ENCODE data around the gene FTCD. TPM values are rescaled to one million over a fixed set of nuclear protein-coding genes. Genes with fewer than 3 reads are reported as not detected.

The FTCD gene
- total RNA-seq, 6 donors from 2014 or later = 0.69 to 0.98 TPM; not detected in 4

DNA sequence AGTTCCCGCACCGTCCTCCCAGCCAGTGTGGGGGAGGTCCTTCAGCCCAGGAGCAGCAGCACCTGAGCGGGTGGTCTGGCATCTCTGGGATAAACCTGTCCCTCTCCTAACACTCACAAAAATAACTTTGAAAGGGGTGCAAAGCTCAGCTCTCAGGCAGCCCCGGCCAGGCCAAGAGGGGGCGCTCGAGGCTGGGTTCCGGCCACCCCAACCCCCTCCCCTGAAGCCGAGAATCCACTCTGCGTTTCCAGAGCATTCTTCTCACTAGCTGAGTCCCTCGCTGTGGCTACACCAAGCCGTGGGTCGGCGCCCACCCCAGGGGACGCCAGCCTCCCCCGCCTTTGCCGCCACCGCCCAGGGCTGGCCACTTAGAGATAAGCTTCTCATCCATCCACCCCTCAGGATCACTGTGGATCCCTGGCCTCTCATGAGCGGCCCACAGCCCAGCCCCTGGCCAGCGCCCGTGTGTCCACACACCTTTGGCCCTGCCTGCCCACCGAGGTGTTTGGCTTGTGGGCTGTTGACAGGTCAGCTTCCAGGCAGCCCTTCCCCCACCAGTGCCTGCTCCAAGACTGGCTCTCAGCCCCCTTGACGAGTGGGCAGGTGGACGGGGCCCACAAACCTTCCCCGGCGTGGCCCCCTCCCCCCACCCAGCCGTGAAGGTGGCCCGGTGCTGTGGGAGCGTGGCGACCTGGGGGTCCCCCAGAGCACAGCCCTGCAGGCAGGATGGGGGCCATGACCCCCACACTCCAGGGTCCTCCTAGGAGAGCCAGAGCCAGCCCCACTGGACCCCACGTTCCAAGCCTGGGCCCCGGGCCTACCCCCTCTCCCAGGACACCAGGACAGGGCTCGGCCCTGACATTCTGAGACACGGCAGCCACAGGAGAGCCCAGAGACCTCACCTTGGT, 1.9 kb downstream of the FTCD start:
- 28 to 80% methylated on average over 8 to 15 of the region's 33 CpGs for WGBS, 2 donors
- no peaks in the 10 kb centered on the region for H3K27me3 ChIP-seq
- TF ChIP-seq, protein P1, sequence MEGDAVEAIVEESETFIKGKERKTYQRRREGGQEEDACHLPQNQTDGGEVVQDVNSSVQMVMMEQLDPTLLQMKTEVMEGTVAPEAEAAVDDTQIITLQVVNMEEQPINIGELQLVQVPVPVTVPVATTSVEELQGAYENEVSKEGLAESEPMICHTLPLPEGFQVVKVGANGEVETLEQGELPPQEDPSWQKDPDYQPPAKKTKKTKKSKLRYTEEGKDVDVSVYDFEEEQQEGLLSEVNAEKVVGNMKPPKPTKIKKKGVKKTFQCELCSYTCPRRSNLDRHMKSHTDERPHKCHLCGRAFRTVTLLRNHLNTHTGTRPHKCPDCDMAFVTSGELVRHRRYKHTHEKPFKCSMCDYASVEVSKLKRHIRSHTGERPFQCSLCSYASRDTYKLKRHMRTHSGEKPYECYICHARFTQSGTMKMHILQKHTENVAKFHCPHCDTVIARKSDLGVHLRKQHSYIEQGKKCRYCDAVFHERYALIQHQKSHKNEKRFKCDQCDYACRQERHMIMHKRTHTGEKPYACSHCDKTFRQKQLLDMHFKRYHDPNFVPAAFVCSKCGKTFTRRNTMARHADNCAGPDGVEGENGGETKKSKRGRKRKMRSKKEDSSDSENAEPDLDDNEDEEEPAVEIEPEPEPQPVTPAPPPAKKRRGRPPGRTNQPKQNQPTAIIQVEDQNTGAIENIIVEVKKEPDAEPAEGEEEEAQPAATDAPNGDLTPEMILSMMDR (IDR thresholded peaks at IDR 0.05) = peak; percentile 57 to 76 (median 66)
- no peak for TF ChIP-seq POLR2AphosphoS5 (IDR thresholded peaks at IDR 0.05)
- peak; percentile 38 to 74 for ATAC-seq (ENCODE audit: low FRiP score in 2 of 2)
- H3K4me3 ChIP-seq = peak overlapping the region in 1 of 4 donors; percentile 39
- peaks cover 0 to 13% (median 10%) of the 10 kb centered on the region in 4 donors for H3K4me1 ChIP-seq
- H3K36me3 ChIP-seq = no peaks in the 10 kb centered on the region
- no peaks in the 10 kb centered on the region for H3K9me3 ChIP-seq
- H3K27ac ChIP-seq = peak overlapping the region in 1 of 4 donors; percentile 27
- DNase-seq = peak; percentile 60 to 92

DNA sequence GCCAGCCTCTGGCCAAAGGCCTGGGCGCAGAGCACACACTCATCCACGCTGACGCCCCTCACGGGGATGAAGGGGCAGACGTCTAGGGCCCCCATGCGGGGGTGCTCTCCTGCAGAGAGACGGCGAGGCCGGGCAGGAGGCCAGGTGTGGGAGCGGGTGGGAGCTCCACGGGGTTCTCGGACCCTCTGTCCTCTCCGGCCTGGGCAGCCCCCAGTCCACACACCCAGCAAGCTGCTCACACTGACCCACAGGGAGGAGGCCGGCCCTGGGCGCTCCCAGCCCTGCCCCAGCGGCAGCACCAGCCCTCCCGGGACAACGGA, 2.5 kb downstream of the FTCD start:
- peak in 1 of 2 donors; percentile 5 for ATAC-seq (ENCODE audit: low FRiP score in 2 of 2)
- no peak for TF ChIP-seq EP300 (IDR thresholded peaks at IDR 0.05)
- TF ChIP-seq, protein P1 (IDR thresholded peaks at IDR 0.05) = no peak
- TF ChIP-seq POLR2AphosphoS5 (IDR thresholded peaks at IDR 0.05) = no peak
- TF ChIP-seq POLR2A (IDR thresholded peaks at IDR 0.05) = no peak
- H3K4me1 ChIP-seq = peaks cover 0 to 13% (median 10%) of the 10 kb centered on the region in 4 donors
- no peak overlapping the region for H3K27ac ChIP-seq
- 19 to 50% methylated on average over 2 to 5 of the region's 18 CpGs for WGBS, 2 donors
- peak; percentile 16 to 83 for DNase-seq
- H3K9me3 ChIP-seq = no peaks in the 10 kb centered on the region
- no peaks in the 10 kb centered on the region for H3K27me3 ChIP-seq
- H3K4me3 ChIP-seq = peak overlapping the region in 1 of 4 donors; percentile 39
- H3K36me3 ChIP-seq = no peaks in the 10 kb centered on the region

DNA sequence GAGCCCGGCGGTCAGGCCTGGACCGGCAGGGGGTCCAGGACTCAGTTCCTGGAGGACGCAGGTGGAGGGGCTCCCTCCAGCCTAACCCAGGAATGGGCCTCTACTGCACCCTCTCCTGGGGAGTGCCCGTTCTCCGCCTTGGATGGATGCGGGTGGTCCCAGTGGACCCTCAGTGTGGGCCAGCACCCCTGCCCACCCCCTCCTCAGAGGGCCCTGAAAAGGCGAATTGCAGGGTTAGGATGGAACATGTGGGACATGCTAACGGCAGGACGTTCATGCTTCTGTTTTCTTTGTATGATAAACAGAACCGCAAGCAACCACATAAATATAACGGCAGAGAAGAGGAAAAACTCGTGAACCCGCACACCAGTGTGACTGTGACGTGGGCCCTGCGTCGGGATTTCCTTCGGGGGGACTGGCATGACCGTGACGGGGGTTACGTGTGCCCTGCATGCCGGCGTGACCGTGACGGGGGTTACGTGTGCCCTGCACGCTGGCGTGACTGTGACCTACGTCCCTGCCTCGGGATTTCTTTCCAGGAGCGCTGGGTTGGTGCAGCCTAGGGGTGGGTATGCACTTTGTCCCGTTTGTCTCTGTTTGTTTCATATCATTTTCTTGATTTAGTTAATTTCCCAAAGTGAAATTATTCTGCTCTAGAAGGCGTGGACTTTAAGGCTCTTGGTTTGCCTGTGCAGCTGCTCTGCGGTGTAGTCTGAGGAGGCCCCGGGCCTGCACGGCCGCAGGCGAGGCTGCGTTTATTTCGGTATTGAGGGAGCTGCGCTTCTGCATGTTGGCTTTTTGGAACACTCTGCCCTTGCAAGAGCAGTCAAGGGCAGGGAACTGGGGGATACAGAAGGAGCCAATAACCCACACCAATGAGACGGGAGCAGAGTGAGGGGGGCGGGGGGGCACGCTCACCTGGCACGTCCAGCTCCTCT, 3.1 kb downstream of the FTCD start:
- TF ChIP-seq POLR2A (IDR thresholded peaks at IDR 0.05) (no peak), EP300 (IDR thresholded peaks at IDR 0.05) (no peak), POLR2AphosphoS5 (IDR thresholded peaks at IDR 0.05) (no peak)
- TF ChIP-seq, protein P1 (IDR thresholded peaks at IDR 0.05) = no peak
- Histone ChIP-seq H3K36me3 (no peaks in the 10 kb centered on the region), H3K4me1 (peaks cover 0 to 13% (median 10%) of the 10 kb centered on the region in 4 donors), H3K27me3 (no peaks in the 10 kb centered on the region), H3K9me3 (no peaks in the 10 kb centered on the region), H3K4me3 (no peak overlapping the region), H3K27ac (no peak overlapping the region)
- 92 to 96% methylated on average over 41 to 45 of the region's 45 CpGs for WGBS, 2 donors
- DNase-seq = peak in 1 of 2 donors; percentile 66
- no peak for ATAC-seq (ENCODE audit: low FRiP score in 2 of 2)

DNA sequence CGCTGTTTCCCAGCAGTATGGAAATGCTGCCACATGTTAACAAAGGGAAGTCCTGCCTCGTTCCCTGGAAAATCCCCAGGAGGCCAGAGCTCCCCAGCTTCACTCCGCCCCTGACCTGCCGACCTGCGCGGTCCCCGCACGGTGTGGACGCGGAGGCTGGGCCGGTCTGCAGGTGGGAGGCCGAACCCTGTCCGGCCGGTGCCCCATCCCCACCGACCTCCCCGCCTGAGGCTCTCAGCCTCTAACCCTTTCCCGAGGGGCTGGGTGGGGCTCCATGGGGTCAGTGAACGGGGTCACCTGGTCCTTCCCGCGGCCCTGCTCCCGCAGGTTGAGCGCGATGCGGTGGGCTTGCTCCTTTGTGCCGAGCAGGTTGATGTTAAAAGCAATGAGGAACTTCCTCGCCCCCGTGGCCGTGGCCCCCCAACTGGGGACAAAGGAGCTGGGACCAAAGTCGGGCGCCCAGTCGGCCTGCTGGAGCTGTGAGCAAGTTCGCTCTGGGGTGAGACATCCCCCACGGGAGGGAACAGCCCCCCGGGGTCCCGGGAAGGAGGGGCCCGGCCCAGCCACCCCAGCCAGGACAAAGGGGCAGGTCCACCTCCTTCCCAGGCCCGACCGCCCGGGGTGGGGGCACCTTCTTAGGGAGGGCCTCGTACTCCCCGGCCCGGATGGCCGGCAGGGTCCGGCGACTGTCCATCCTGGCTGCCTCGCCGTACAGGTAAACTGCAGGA, 4.0 kb downstream of the FTCD start:
- H3K9me3 ChIP-seq = no peaks in the 10 kb centered on the region
- 89 to 94% methylated on average over 27 to 42 of the region's 47 CpGs for WGBS, 2 donors
- H3K27me3 ChIP-seq = no peaks in the 10 kb centered on the region
- peaks cover 0 to 13% (median 10%) of the 10 kb centered on the region in 4 donors for H3K4me1 ChIP-seq
- no peak for ATAC-seq (ENCODE audit: low FRiP score in 2 of 2)
- DNase-seq = peak; percentile 17 to 85
- TF ChIP-seq, protein P1 (IDR thresholded peaks at IDR 0.05) = no peak
- TF ChIP-seq EP300 (IDR thresholded peaks at IDR 0.05) (no peak), POLR2AphosphoS5 (IDR thresholded peaks at IDR 0.05) (no peak), POLR2A (IDR thresholded peaks at IDR 0.05) (no peak)
- H3K27ac ChIP-seq = no peak overlapping the region
- H3K36me3 ChIP-seq = no peaks in the 10 kb centered on the region
- no peak overlapping the region for H3K4me3 ChIP-seq
